ENCODE data around the gene EIF6.

DNA sequence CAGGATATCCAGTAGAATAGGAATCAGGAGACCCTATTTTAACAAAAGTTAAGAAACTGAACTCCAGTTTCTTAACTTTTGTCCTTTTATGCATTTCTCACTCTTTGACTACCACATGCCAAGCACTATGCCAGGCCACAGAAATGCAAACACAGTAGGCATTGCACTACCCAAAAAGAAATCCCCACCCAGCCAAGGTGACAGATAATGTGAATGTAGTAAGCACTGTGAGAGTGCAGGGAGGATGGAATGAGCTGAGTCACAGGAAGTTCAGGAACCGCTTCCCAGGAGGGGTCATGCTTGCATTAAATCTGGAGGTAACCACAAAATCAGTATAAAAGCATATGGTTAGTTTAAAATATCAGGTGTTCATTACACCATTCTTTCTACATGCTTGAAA is 27.7 kb upstream of the EIF6 start:
- no peak for TF ChIP-seq POLR2A (IDR thresholded peaks at IDR 0.05; ENCODE audit: low read depth, low read length)
- TF ChIP-seq, protein P1, sequence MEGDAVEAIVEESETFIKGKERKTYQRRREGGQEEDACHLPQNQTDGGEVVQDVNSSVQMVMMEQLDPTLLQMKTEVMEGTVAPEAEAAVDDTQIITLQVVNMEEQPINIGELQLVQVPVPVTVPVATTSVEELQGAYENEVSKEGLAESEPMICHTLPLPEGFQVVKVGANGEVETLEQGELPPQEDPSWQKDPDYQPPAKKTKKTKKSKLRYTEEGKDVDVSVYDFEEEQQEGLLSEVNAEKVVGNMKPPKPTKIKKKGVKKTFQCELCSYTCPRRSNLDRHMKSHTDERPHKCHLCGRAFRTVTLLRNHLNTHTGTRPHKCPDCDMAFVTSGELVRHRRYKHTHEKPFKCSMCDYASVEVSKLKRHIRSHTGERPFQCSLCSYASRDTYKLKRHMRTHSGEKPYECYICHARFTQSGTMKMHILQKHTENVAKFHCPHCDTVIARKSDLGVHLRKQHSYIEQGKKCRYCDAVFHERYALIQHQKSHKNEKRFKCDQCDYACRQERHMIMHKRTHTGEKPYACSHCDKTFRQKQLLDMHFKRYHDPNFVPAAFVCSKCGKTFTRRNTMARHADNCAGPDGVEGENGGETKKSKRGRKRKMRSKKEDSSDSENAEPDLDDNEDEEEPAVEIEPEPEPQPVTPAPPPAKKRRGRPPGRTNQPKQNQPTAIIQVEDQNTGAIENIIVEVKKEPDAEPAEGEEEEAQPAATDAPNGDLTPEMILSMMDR (IDR thresholded peaks at IDR 0.05; ENCODE audit: extremely low read depth in 1 of 2, insufficient read depth in 1 of 2, low read depth in 1 of 2, low read length in 2 of 2), result no peak

Measured in endothelial cell of umbilical vein (primary cell).